Stimulated activated CD8-positive, alpha-beta memory T cell treated with anti-CD3 and anti-CD28 coated beads, Interleukin-4, amount 100 ng/mL, for 4 hours (primary cell): ENCODE measurements around the gene C1GALT1C1.

Experiments
- DNase-seq, 2 donors: peaks; one replicate each; pipeline ENCODE4 v3.0.0-alpha.2; 2020; ENCODE audit warnings: low read depth in 2 of 2, low spot score in 1 of 2

Gene C1GALT1C1

GRCh38 chrX:120585702-120586101, 44.2 kb downstream of the C1GALT1C1 start:
- DNase-seq, result no peak
